Parathyroid adenoma (tissue), 2 donors: ENCODE measurements around the gene NHS.

Experiments used
- H2AFZ ChIP-seq: fragments of 300-600 bp; sonication (generic); one replicate; pipeline ENCODE4 v1.7.0; 2017; ENCODE audit warnings: antibody characterized with exemption, mild to moderate bottlenecking
- H3K27ac ChIP-seq: fragments of 300-600 bp; sonication (generic); one replicate; pipeline ENCODE4 v1.7.0; 2017
- H3K27me3 ChIP-seq: fragments of 300-600 bp; sonication (generic); one replicate; pipeline ENCODE4 v1.7.0; 2017; ENCODE audit warnings: low read length; ENCODE audit not compliant: control insufficient read depth, insufficient read depth
- H3K36me3 ChIP-seq: fragments of 300-600 bp; sonication (generic); one replicate; pipeline ENCODE4 v1.7.0; 2017; ENCODE audit warnings: low read length; ENCODE audit not compliant: control insufficient read depth, insufficient read depth
- H3K4me1 ChIP-seq: fragments of 300-600 bp; sonication (generic); one replicate; pipeline ENCODE4 v1.7.0; 2017; ENCODE audit warnings: control low read depth
- H3K4me2 ChIP-seq: fragments of 300-600 bp; sonication (generic); one replicate; pipeline ENCODE4 v1.7.0; 2017; ENCODE audit warnings: low read length
- H3K4me3 ChIP-seq: fragments of 300-600 bp; sonication (generic); one replicate; pipeline ENCODE4 v1.7.0; 2017; ENCODE audit warnings: low read depth, low read length
- H3K79me2 ChIP-seq: fragments of 300-600 bp; sonication (generic); one replicate; pipeline ENCODE4 v1.7.0; 2017; ENCODE audit warnings: control low read depth
- H3K9ac ChIP-seq: fragments of 300-600 bp; sonication (generic); one replicate; pipeline ENCODE4 v1.7.0; 2017; ENCODE audit warnings: mild to moderate bottlenecking
- H3K9me3 ChIP-seq: fragments of 300-600 bp; sonication (generic); one replicate; pipeline ENCODE4 v1.7.0; 2017; ENCODE audit warnings: low read length; ENCODE audit not compliant: control insufficient read depth
- CTCF ChIP-seq: fragments of 300-600 bp; sonication (generic); IDR thresholded peaks from one replicate; pipeline ENCODE4 v1.7.0; 2017; ENCODE audit warnings: antibody characterized with exemption, mild to moderate bottlenecking
- donor health status: primary hyperparathyroidism.

NHS gene

GRCh38 chrX:17713288-17713687 lies 338.3 kb downstream of the NHS start:
- Histone ChIP-seq H3K4me1 (no peaks in the 10 kb centered on the region), H3K9me3 (no peaks in the 10 kb centered on the region), H2AFZ (no peak overlapping the region), H3K4me3 (no peak overlapping the region), H3K27ac (no peak overlapping the region), H3K4me2 (no peak overlapping the region), H3K36me3 (no peaks in the 10 kb centered on the region), H3K9ac (no peak overlapping the region), H3K27me3 (no peaks in the 10 kb centered on the region), H3K79me2 (no peaks in the 10 kb centered on the region)
- no peak for TF ChIP-seq CTCF

- H3K79me2 ChIP-seq = no peaks in the 10 kb centered on the region
- no peaks in the 10 kb centered on the region for H3K36me3 ChIP-seq
- no peak overlapping the region for H2AFZ ChIP-seq
- no peaks in the 10 kb centered on the region for H3K27me3 ChIP-seq
- H3K4me3 ChIP-seq = no peak overlapping the region
- H3K4me2 ChIP-seq = no peak overlapping the region
- H3K9ac ChIP-seq = no peak overlapping the region
- H3K4me1 ChIP-seq = no peaks in the 10 kb centered on the region
- no peak for TF ChIP-seq CTCF
- H3K27ac ChIP-seq = no peak overlapping the region
- no peaks in the 10 kb centered on the region for H3K9me3 ChIP-seq
Observed at GRCh38 chrX:17718649-17719165, 343.7 kb downstream of the NHS start.

GRCh38 chrX:17719711-17720110 lies 344.7 kb downstream of the NHS start:
- no peak overlapping the region for H3K4me3 ChIP-seq
- H3K9me3 ChIP-seq = no peaks in the 10 kb centered on the region
- H3K27ac ChIP-seq = no peak overlapping the region
- H2AFZ ChIP-seq = no peak overlapping the region
- H3K9ac ChIP-seq = no peak overlapping the region
- H3K79me2 ChIP-seq = no peaks in the 10 kb centered on the region
- H3K4me2 ChIP-seq = no peak overlapping the region
- H3K4me1 ChIP-seq = no peaks in the 10 kb centered on the region
- TF ChIP-seq CTCF = no peak
- no peaks in the 10 kb centered on the region for H3K36me3 ChIP-seq
- no peaks in the 10 kb centered on the region for H3K27me3 ChIP-seq

GRCh38 chrX:17721715-17722114 lies 346.7 kb downstream of the NHS start:
- no peak overlapping the region for H3K4me3 ChIP-seq
- no peak overlapping the region for H2AFZ ChIP-seq
- no peaks in the 10 kb centered on the region for H3K27me3 ChIP-seq
- no peaks in the 10 kb centered on the region for H3K9me3 ChIP-seq
- no peak overlapping the region for H3K9ac ChIP-seq
- no peaks in the 10 kb centered on the region for H3K36me3 ChIP-seq
- H3K4me1 ChIP-seq = no peaks in the 10 kb centered on the region
- no peak overlapping the region for H3K27ac ChIP-seq
- H3K79me2 ChIP-seq = no peaks in the 10 kb centered on the region
- TF ChIP-seq CTCF = no peak
- no peak overlapping the region for H3K4me2 ChIP-seq

GRCh38 chrX:17725181-17725580 lies 350.2 kb downstream of the NHS start:
- Histone ChIP-seq H3K4me1 (no peaks in the 10 kb centered on the region), H3K36me3 (no peaks in the 10 kb centered on the region), H3K4me2 (no peak overlapping the region), H3K4me3 (no peak overlapping the region), H3K9ac (no peak overlapping the region), H3K27me3 (no peaks in the 10 kb centered on the region), H2AFZ (no peak overlapping the region), H3K27ac (no peak overlapping the region), H3K79me2 (no peaks in the 10 kb centered on the region), H3K9me3 (no peaks in the 10 kb centered on the region)
- TF ChIP-seq CTCF = no peak
